K562 (cell line): Measurements from ENCODE around the gene PGP. TPM values are rescaled to one million over a fixed set of nuclear protein-coding genes. Genes with fewer than 3 reads are reported as not detected.
A peak's percentile ranks its signal among the peaks of the same experiment; 100 is the strongest.
"Not testable (repeated sequence)": the region's sequence is repeated elsewhere in the genome, so short reads cannot be mapped to it uniquely, and the experiment has no call there.

ENCODE experiments used
- ATAC-seq: fragments of 200-7000 bp; cut with Tn5 transposase; 3 replicates; pipeline ENCODE4 v1.9.1; 2020; ENCODE audit warnings: moderate library complexity
- BruUV-seq: library from RNA; stranded (reverse); fragments of 400-500 nt; replicated peaks from 2 replicates; lab custom pipeline; 2021; lab: Mats Ljungman, UMichigan
- CTCF ChIA-PET: fragments of 300-600 bp; formaldehyde crosslinking; extraction: SDS; loops from one replicate; lab custom pipeline; 2021; ENCODE audit warnings: low intra/inter-chr PET ratio; lab: Yijun Ruan, JAX
- POLR2A ChIA-PET: fragments of 300-600, 350-650 bp; sonication (Branson Sonifier 250); formaldehyde crosslinking; extraction: SDS; loops from one replicate; lab custom pipeline; 2021; ENCODE audit warnings: antibody characterized with exemption, inconsistent platforms; lab: Yijun Ruan, JAX
- DNase-seq, 4 experiments: peaks; one replicate each; pipeline versions ENCODE4 v3.0.0 to v3.0.0-alpha.2; 2011 to 2018; ENCODE audit warnings: low spot score in 3 of 4, mixed read lengths in 3 of 4; ENCODE audit errors: extremely low read depth in 1 of 4
- FAIRE-seq: peaks from 2 replicates; lab custom pipeline; 2011; peaks lifted over from hg19 to GRCh38; lab: Jason Lieb, UNC
- H2AFZ ChIP-seq: 2 replicates; pipeline ENCODE4 v1.6.0; 2011; ENCODE audit warnings: low read depth, low read length, control low read depth, inconsistent platforms
- H3K27ac ChIP-seq: fragments of 200-600 bp; 3 replicates; pipeline ENCODE4 v1.8.0; 2011; ENCODE audit warnings: low read depth, mild to moderate bottlenecking, control low read depth, inconsistent platforms, low read length, moderate library complexity, mixed read lengths; ENCODE audit errors: extremely low read depth
- H3K27me3 ChIP-seq, 2 experiments: fragments of 300-600 bp in 1 of 2; 2 replicates in 1 of 2; 3 replicates in 1 of 2; pipeline versions ENCODE4 v1.6.0 to v1.8.0; 2011; ENCODE audit warnings: inconsistent platforms in 2 of 2, low read length in 2 of 2, mild to moderate bottlenecking in 1 of 2, mixed read lengths in 1 of 2, moderate library complexity in 1 of 2; ENCODE audit not compliant: control insufficient read depth in 2 of 2, insufficient read depth in 2 of 2
- H3K36me3 ChIP-seq: fragments of 300-600 bp; 3 replicates; pipeline ENCODE4 v1.8.0; 2011; ENCODE audit warnings: mild to moderate bottlenecking, low read length, inconsistent platforms; ENCODE audit not compliant: control insufficient read depth, insufficient read depth
- H3K4me1 ChIP-seq, 2 experiments: fragments of 200-600 bp in 1 of 2; replicated peaks in 1 of 2; 2 replicates in 1 of 2; 3 replicates in 1 of 2; pipeline versions ENCODE4 v1.5.1 to v1.8.0; 2011; ENCODE audit warnings: inconsistent platforms in 2 of 2, low read length in 2 of 2, mild to moderate bottlenecking in 1 of 2, mixed read lengths in 1 of 2, moderate library complexity in 1 of 2; ENCODE audit not compliant: control insufficient read depth in 2 of 2, insufficient read depth in 2 of 2
- H3K4me2 ChIP-seq: 2 replicates; pipeline ENCODE4 v1.6.1; 2011; ENCODE audit warnings: low read length, control low read depth, inconsistent platforms, mixed read lengths; ENCODE audit not compliant: insufficient read depth
- H3K4me3 ChIP-seq: fragments of 200-600 bp; sonication (generic), shearing (Covaris generic); 2 replicates; pipeline ENCODE4 v1.5.1; 2016; ENCODE audit warnings: control low read depth, inconsistent platforms
- H3K79me2 ChIP-seq: fragments of 200-600 bp; 3 replicates; pipeline ENCODE4 v1.8.0; 2011; ENCODE audit warnings: low read length, inconsistent platforms; ENCODE audit not compliant: control insufficient read depth, insufficient read depth
- H3K9ac ChIP-seq, 2 experiments: 2 replicates each; pipeline versions ENCODE4 v1.6.0 to v1.6.1; 2011; ENCODE audit warnings: low read depth in 2 of 2, low read length in 2 of 2, control low read depth in 1 of 2, inconsistent platforms in 1 of 2, mild to moderate bottlenecking in 1 of 2, mixed read lengths in 1 of 2; ENCODE audit not compliant: insufficient read depth in 1 of 2
- H3K9me1 ChIP-seq: one replicate; pipeline ENCODE4 v1.6.0; 2011; ENCODE audit warnings: inconsistent platforms, mild to moderate bottlenecking, low read length, moderate library complexity; ENCODE audit not compliant: control insufficient read depth, insufficient read depth
- H3K9me3 ChIP-seq: replicated peaks from 2 replicates; pipeline ENCODE4 v1.5.1; 2011; ENCODE audit warnings: low read depth, low read length, inconsistent platforms; ENCODE audit not compliant: control insufficient read depth, insufficient read depth
- H4K20me1 ChIP-seq: replicated peaks from 2 replicates; pipeline ENCODE4 v1.6.1; 2011; ENCODE audit warnings: low read length, inconsistent platforms, mixed read lengths; ENCODE audit not compliant: control insufficient read depth, insufficient read depth
- ERF ChIP-seq: fragments of 450-650 bp; formaldehyde crosslinking; IDR thresholded peaks from 2 replicates; pipeline ENCODE4 v1.4.0; 2020; ENCODE audit warnings: mild to moderate bottlenecking, mixed read lengths
- NFRKB ChIP-seq: fragments of 450-650 bp; IDR thresholded peaks from 2 replicates; pipeline ENCODE4 v1.6.1; 2016; ENCODE audit warnings: low read depth
- PHB ChIP-seq: fragments of 250-450 bp; sonication (Bioruptor Pico); IDR thresholded peaks from 2 replicates; pipeline ENCODE4 v1.5.0; 2021
- TBL1XR1 ChIP-seq, 2 experiments: IDR thresholded peaks; 2 replicates each; pipeline ENCODE4 v1.6.1; 2012; ENCODE audit warnings: improper control_type of control experiment in 2 of 2, low read length in 2 of 2, mild to moderate bottlenecking in 1 of 2
- ZNF277 ChIP-seq: fragments of 250-450 bp; sonication (Bioruptor Pico); IDR thresholded peaks from 2 replicates; pipeline ENCODE4 v1.8.0; 2022; ENCODE audit warnings: inconsistent platforms, mild to moderate bottlenecking, moderate library complexity, borderline replicate concordance
- WGBS: fragments of 100-300 bp; shearing (Covaris generic); methylation state at CpG from one replicate; pipeline ENCODE4 v1.1.6; 2016; ENCODE audit warnings: low coverage, mixed read lengths; ENCODE audit not compliant: insufficient coverage; ENCODE audit errors: missing lambda C conversion rate; 5-methylcytosine and 5-hydroxymethylcytosine counted together
- in situ Hi-C: fragments of 300-500 bp; cut with MboI; formaldehyde crosslinking; loops from 4 replicates; pipeline ENCODE4 v1.15.0; 2018; ENCODE audit warnings: inconsistent platforms, mixed read lengths
- intact Hi-C: fragments of 100-400 bp; cut with micrococcal nuclease; formaldehyde crosslinking; loops from 2 replicates; pipeline ENCODE4 v1.14.2; 2022
- polyA plus RNA-seq, 8 experiments: library from polyadenylated mRNA; depleted of rRNA in 4 of 8; stranded (reverse) in 5 of 8; unstranded in 3 of 8; fragments of >200 nt; fragmentation: Nextera tagmentation in 2 of 8; fragmentation: Illumina TruSeq in 1 of 8; extraction: Ambion mirVana in 2 of 8; extraction: Trizol in 1 of 8; gene quantifications; 2 replicates each; pipeline versions ENCODE4 v1.2.1 to v1.2.3, GENCODE V29; 2011 to 2014; ENCODE audit warnings: inconsistent platforms in 1 of 8, missing spikeins in 1 of 8
- total RNA-seq, 7 experiments: library from RNA; depleted of rRNA in 6 of 7; stranded (reverse); fragments of >200 nt in 6 of 7; fragmentation: Illumina TruSeq in 2 of 7; extraction: Trizol in 2 of 7; gene quantifications; 2 replicates each; pipeline versions ENCODE4 v1.2.1 to v1.2.3, GENCODE V29; 2011 to 2021; ENCODE audit warnings: low replicate concordance in 1 of 7

Gene PGP
- total and polyA plus RNA-seq, 9 of the 15 experiments (the other 6 are each of a cell fraction or from before 2014, with no cell fraction given): 1.1 to 57.6 (median 19.6) TPM

GRCh38 chr16:2260250-2260649 lies 45.6 kb upstream of the PGP start:
- WGBS: 95% methylated on average over 8 of the region's 8 CpGs
- peaks cover 100% of the 10 kb centered on the region for H3K36me3 ChIP-seq
- POLR2A ChIA-PET: interaction anchor here (0.7 to 6.0 kb wide), 2 partner anchors 9 to 344 kb away, joined by 3 to 40 read pairs; partner anchors contain the start of gene ECI1

GRCh38 chr16:2258530-2258929 lies 43.9 kb upstream of the PGP start:
- H3K79me2 ChIP-seq: peaks cover 38% of the 10 kb centered on the region
- FAIRE-seq, H3K9me1 ChIP-seq, H4K20me1 ChIP-seq, CTCF ChIA-PET, H3K9ac ChIP-seq, H3K4me3 ChIP-seq, intact Hi-C loops, H3K9me3 ChIP-seq, DNase-seq, H3K27ac ChIP-seq, ATAC-seq, H2AFZ ChIP-seq, BruUV-seq, H3K4me1 ChIP-seq, H3K4me2 ChIP-seq, in situ Hi-C loops, H3K27me3 ChIP-seq: not testable (repeated sequence)
- H3K36me3 ChIP-seq: peaks cover 99% of the 10 kb centered on the region
- POLR2A ChIA-PET: interaction anchor here (0.6 to 3.4 kb wide), 5 partner anchors 10 to 185 kb away, joined by 3 to 14 read pairs (median 3); partner anchors contain the start of genes RNPS1 and TRAF7
- WGBS: 95% methylated on average over 7 of the region's 7 CpGs

More at GRCh38 chr16:2260250-2260649, 45.6 kb upstream of the PGP start:
- Histone ChIP-seq H3K4me2 (no peak overlapping the region), H4K20me1 (peaks cover 17% of the 10 kb centered on the region; the same call in 1 of the 2 replicates), H3K9me3 (no peaks in the 10 kb centered on the region), H3K9me1 (peaks cover 5% of the 10 kb centered on the region), H3K9ac (no peak overlapping the region), H2AFZ (no peak overlapping the region), H3K4me1 (peaks cover 0 to 6% of the 10 kb centered on the region in 2 experiments; a peak in 2 of 5 replicates), H3K79me2 (peaks cover 55% of the 10 kb centered on the region), H3K4me3 (no peak overlapping the region), H3K27me3 (no peaks in the 10 kb centered on the region), H3K27ac (no peak overlapping the region)
- no peak for ATAC-seq
- DNase-seq: no peak
- TF ChIP-seq PHB (CRISPR knock-in tag) (no peak), ERF (no peak), ZNF277 (peak; percentile 40; the same call in 1 of the 2 replicates), NFRKB (no peak), TBL1XR1 (IDR thresholded peaks at IDR 0.05; ENCODE audit: low read length in 2 of 2) (no peak)
- no peak for FAIRE-seq
- CTCF ChIA-PET: no interaction called here
- in situ Hi-C loops: no loop called here
- BruUV-seq: no TSS peak
- intact Hi-C loops: no loop called here
